Lower leg skin (tissue), 4 donors: Measurements from ENCODE around the gene MCOLN1. TPM values are rescaled to one million over a fixed set of nuclear protein-coding genes. Genes with fewer than 3 reads are reported as not detected.

ENCODE experiments used
- DNase-seq, 2 donors: peaks; one replicate each; pipeline ENCODE4 v3.0.0-alpha.2; 2019; ENCODE audit warnings: low spot score in 2 of 2
- H3K4me3 ChIP-seq: fragments of 200-600 bp; sonication (generic); 2 replicates; pipeline ENCODE4 v1.5.1; 2017; ENCODE audit warnings: mild to moderate bottlenecking, low read depth; ENCODE audit not compliant: poor library complexity, severe bottlenecking
- POLR2A ChIP-seq, 2 donors: fragments of 450-650 bp; IDR thresholded peaks; one replicate each; pipeline ENCODE4 v1.6.1; 2016 to 2017; ENCODE audit warnings: antibody characterized with exemption in 2 of 2, mild to moderate bottlenecking in 1 of 2, moderate library complexity in 1 of 2
- WGBS, 2 donors: methylation state at CpG; one replicate each; pipeline ENCODE4 v1.1.5; 2018; 5-methylcytosine and 5-hydroxymethylcytosine counted together
- intact Hi-C: fragments of 100-400 bp; cut with DNase I; formaldehyde crosslinking; loops from one replicate; pipeline ENCODE4 v1.15.0; 2023; ENCODE audit warnings: low total_unique reads
- total RNA-seq, 4 donors: library from RNA; depleted of rRNA; stranded (reverse); fragments of >200 nt; gene quantifications; one replicate each; pipeline ENCODE4 v1.1.0, GENCODE V29; 2016
- TF ChIP-seq, protein P1 (sequence below), 3 donors: fragments of 450-650 bp; IDR thresholded peaks; one replicate each; pipeline ENCODE4 v1.5.1; 2016; ENCODE audit warnings: antibody characterized with exemption in 3 of 3, mild to moderate bottlenecking in 3 of 3, moderate library complexity in 2 of 3

MCOLN1 gene
- total RNA-seq, 4 donors from 2014 or later, result 15.2 to 37.7 (median 28.6) TPM

DNA sequence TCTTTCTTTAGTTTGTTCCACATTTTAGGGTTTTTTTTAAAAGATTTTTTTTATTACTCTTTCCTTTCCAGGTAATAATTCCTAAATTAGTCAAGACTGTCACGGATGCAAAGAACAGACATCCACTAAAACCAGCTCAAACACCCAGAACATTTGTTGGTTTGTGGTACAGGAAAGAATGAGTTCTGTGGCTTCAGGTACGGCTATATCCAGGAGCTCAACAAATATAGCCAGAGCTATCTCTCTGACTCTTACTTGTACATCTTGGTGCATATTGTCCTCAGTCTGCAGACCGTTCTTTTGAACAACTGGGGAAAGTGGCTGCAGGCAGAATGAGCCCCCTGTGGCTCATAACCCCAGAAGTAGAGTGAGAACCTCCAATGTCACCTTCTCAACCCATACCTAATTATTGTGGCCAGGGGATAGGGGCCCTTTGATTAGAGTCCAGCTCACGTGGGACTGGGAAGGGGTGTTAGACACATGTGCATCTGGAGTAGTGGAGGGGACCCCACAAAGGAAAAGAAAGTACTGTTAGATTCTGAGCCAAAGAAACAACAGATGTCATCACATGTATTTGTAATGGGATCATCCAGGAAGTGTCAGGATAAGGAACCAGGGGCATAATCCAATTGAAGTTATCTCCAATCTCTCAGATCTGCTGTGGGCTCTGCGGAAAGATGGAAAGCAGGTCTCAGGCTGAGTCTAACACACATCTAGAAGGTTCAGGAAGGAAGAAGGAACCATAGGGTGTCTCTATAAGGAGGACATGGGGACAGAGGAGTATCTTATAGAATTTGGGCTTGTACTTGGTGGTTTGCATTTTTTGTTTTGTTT is 8.4 kb upstream of the MCOLN1 start:
- H3K4me3 ChIP-seq, result no peak overlapping the region
- DNase-seq, result no peak
- intact Hi-C loops, result no loop called here
- no peak for TF ChIP-seq POLR2A (IDR thresholded peaks at IDR 0.05)
- WGBS, 2 donors, result 80 to 81% methylated on average over 5 of the region's 5 CpGs

DNA sequence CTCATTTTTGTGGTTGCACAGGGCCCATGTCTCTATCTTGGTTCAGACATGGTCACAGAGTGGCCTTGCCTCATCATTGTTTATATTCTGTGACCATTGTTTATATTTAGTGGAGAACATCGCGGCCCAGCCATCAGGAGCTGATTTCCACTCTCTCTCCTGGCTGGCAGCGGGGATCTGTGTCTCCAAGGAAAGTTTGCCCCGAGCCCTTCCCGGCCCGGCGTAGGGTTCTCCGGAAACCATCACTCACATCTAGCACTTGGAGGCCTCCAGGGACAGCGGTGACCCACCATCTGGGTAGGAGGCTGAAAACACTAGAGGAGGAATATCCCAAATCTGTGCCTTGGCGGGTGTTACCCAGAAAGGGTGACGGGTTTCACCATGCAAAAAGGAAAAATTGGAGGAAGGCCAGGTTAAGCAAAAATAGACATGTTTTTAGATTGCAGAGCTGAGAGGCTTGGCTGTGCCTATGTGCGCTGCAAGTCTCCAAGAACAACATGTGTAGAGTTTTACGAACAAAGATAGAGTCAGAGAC is 7.2 kb upstream of the MCOLN1 start:
- TF ChIP-seq, protein P1, sequence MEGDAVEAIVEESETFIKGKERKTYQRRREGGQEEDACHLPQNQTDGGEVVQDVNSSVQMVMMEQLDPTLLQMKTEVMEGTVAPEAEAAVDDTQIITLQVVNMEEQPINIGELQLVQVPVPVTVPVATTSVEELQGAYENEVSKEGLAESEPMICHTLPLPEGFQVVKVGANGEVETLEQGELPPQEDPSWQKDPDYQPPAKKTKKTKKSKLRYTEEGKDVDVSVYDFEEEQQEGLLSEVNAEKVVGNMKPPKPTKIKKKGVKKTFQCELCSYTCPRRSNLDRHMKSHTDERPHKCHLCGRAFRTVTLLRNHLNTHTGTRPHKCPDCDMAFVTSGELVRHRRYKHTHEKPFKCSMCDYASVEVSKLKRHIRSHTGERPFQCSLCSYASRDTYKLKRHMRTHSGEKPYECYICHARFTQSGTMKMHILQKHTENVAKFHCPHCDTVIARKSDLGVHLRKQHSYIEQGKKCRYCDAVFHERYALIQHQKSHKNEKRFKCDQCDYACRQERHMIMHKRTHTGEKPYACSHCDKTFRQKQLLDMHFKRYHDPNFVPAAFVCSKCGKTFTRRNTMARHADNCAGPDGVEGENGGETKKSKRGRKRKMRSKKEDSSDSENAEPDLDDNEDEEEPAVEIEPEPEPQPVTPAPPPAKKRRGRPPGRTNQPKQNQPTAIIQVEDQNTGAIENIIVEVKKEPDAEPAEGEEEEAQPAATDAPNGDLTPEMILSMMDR (IDR thresholded peaks at IDR 0.05), result no peak
- no peak for TF ChIP-seq POLR2A (IDR thresholded peaks at IDR 0.05)
- 31 to 32% methylated on average over 13 of the region's 13 CpGs for WGBS, 2 donors
- no peak for DNase-seq
- intact Hi-C loops, result no loop called here
- no peak overlapping the region for H3K4me3 ChIP-seq

DNA sequence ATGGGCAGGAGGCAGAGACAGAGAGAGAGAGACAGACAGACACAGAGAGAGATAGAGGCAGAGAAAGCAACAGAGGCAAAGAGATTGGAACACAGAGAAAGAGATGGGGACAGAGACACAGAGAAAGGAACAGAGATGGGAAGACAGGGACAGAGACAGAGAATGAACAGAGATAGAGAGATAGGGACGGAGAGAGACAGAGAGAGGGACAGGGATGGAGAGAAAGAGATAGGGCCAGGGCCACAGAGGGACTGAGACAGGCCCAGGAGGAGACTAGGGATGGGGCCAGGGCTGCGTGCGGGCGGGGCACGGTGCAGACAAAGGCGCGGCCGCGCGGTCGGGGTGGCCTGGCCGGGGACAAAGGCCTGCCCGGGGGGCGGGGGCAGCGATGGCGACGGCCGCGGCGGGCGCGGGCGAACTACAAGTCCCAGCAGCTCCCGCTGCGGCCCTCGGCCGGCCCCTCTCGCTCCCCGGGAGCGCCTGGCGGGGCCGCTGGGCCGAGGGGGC is 6.7 kb upstream of the MCOLN1 start, which contains the start of gene ZNF358:
Gene ZNF358, plus strand, starts transcription at position 459 of the 507 bp plus-strand sequence. CDS start 3,140 bp downstream, outside the sequence.
- peak within 1 kb of the TSS; percentile 38 for H3K4me3 ChIP-seq
- WGBS, 2 donors, result 1 to 4% methylated on average over 22 to 23 of the region's 33 CpGs
- intact Hi-C loops, result no loop called here
- DNase-seq, result peak; percentile 42 to 93
- TF ChIP-seq, protein P1 (IDR thresholded peaks at IDR 0.05), result no peak
- no peak for TF ChIP-seq POLR2A (IDR thresholded peaks at IDR 0.05)

DNA sequence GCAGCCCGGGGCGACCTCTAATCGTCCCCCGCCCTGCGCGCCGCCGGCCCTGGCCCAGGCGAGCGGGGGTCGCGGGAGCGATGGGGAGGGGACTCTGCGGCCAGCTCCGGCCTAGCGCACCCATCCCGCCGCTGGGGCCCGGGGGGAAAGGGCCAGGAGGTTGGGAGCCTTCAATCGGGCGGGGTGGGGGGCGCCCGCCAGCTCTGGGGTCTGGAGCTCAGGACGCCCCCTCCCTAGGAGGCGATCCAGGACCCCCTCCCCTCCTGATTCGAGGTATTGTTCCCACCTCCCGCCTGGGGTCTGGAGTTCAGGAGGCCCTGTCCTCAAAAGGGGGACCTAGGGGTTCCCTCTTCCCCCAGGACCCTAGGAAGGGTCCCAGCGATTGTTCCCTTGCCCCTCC is 6.1 kb upstream of the MCOLN1 start:
- intact Hi-C loops, result no loop called here
- 4 to 8% methylated on average over 3 to 9 of the region's 28 CpGs for WGBS, 2 donors
- peak overlapping the region; percentile 38 for H3K4me3 ChIP-seq
- TF ChIP-seq, protein P1 (IDR thresholded peaks at IDR 0.05), result no peak
- no peak for TF ChIP-seq POLR2A (IDR thresholded peaks at IDR 0.05)
- DNase-seq, result no peak

DNA sequence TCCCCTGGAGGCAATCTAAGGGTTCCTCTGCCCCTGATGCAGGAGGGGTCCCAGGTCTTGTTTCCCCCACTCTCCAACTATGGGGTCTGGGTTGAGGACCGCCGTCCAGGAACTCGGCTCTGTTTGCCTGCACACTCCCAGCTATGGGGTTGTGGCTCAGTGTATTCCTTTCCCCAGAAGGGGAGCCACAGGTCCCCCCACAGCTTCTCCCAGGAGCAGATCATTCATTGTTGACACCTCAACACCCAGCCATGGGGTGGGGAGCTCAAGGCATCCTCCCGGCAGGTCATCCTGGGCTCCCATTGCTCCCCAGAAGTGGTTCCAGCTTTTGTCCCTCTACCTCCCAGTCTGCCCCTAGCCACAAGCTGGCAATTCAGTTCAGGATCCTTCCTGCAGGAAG is 5.5 kb upstream of the MCOLN1 start:
- intact Hi-C loops, result no loop called here
- no peak overlapping the region for H3K4me3 ChIP-seq
- 30 to 32% methylated on average over 4 of the region's 4 CpGs for WGBS, 2 donors
- no peak for TF ChIP-seq POLR2A (IDR thresholded peaks at IDR 0.05)
- TF ChIP-seq, protein P1 (IDR thresholded peaks at IDR 0.05), result no peak
- DNase-seq, result no peak

DNA sequence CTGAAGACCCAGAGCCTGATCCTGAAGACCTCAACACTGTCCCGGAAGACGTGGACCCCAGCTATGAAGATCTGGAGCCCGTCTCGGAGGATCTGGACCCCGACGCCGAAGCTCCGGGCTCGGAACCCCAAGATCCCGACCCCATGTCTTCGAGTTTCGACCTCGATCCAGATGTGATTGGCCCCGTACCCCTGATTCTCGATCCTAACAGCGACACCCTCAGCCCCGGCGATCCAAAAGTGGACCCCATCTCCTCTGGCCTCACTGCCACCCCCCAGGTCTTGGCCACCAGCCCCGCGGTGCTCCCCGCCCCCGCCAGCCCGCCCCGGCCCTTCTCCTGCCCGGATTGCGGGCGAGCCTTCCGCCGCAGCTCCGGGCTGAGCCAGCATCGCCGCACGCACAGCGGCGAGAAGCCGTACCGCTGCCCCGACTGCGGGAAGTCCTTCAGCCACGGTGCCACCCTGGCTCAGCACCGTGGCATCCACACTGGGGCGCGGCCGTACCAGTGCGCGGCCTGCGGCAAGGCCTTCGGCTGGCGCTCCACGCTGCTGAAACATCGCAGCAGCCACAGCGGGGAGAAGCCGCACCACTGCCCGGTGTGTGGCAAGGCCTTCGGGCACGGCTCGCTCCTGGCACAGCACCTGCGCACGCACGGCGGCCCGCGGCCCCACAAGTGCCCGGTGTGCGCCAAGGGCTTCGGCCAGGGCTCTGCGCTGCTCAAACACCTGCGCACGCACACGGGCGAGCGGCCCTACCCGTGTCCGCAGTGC is 2.9 kb upstream of the MCOLN1 start:
- intact Hi-C loops, result no loop called here
- 92 to 97% methylated on average over 73 to 74 of the region's 74 CpGs for WGBS, 2 donors
- TF ChIP-seq POLR2A (IDR thresholded peaks at IDR 0.05), result no peak
- TF ChIP-seq, protein P1 (IDR thresholded peaks at IDR 0.05), result no peak
- no peak overlapping the region for H3K4me3 ChIP-seq
- DNase-seq, result peak in 1 of 2 donors; percentile 81
